SU-DHL-6 (cell line): ENCODE data around the gene ZNF541.
A peak's percentile ranks its signal among the peaks of the same experiment; 100 is the strongest.
"Not testable (repeated sequence)": the region's sequence is repeated elsewhere in the genome, so short reads cannot be mapped to it uniquely, and the experiment has no call there.

Experiments
- H2AFZ ChIP-seq: fragments of 200-600 bp; sonication (generic); 2 replicates; pipeline ENCODE4 v1.6.1; 2014; ENCODE audit warnings: low read depth, mild to moderate bottlenecking, moderate library complexity, mixed read lengths, antibody characterized with exemption, low read length; ENCODE audit not compliant: severe bottlenecking
- H3F3A ChIP-seq: fragments of 200-600 bp; shearing (Covaris generic); 2 replicates; pipeline ENCODE4 v1.6.0; 2016; ENCODE audit warnings: antibody characterized with exemption, mild to moderate bottlenecking; ENCODE audit not compliant: insufficient read depth
- H3K27ac ChIP-seq: fragments of 200-600 bp; sonication (generic); 2 replicates; pipeline ENCODE4 v1.5.1; 2016; ENCODE audit warnings: low read depth, mild to moderate bottlenecking, low read length, moderate library complexity, mixed read lengths
- H3K27me3 ChIP-seq: fragments of 200-600 bp; sonication (generic), shearing (Covaris generic); 2 replicates; pipeline ENCODE4 v1.6.0; 2014; ENCODE audit warnings: mild to moderate bottlenecking, low read length
- H3K36me3 ChIP-seq: fragments of 200-600 bp; sonication (generic); 2 replicates; pipeline ENCODE4 v1.6.1; 2014; ENCODE audit warnings: mild to moderate bottlenecking, low read length, mixed read lengths
- H3K4me2 ChIP-seq: fragments of 300-600, 200-600 bp; shearing (Covaris generic), sonication (generic); 2 replicates; pipeline ENCODE4 v1.6.0; 2014; ENCODE audit warnings: low read length, low read depth, mild to moderate bottlenecking; ENCODE audit not compliant: poor library complexity, severe bottlenecking
- H3K4me3 ChIP-seq: fragments of 200-600 bp; sonication (generic); 2 replicates; pipeline ENCODE4 v1.5.1; 2014; ENCODE audit warnings: antibody characterized with exemption, low read length, mild to moderate bottlenecking, mixed read lengths; ENCODE audit not compliant: insufficient read depth, poor library complexity, severe bottlenecking
- H3K79me2 ChIP-seq: fragments of 200-600 bp; sonication (generic); 2 replicates; pipeline ENCODE4 v1.6.1; 2014; ENCODE audit warnings: mild to moderate bottlenecking, low read length, moderate library complexity; ENCODE audit not compliant: insufficient read depth
- H3K9ac ChIP-seq: fragments of 200-600 bp; sonication (generic); 2 replicates; pipeline ENCODE4 v1.7.0; 2014; ENCODE audit warnings: mild to moderate bottlenecking, low read length
- H3K9me2 ChIP-seq: fragments of 200-600 bp; sonication (generic); replicated peaks from 2 replicates; pipeline ENCODE4 v1.6.1; 2014; ENCODE audit warnings: low read length; ENCODE audit not compliant: insufficient read depth
- H3K9me3 ChIP-seq: fragments of 200-600 bp; sonication (generic); 2 replicates; pipeline ENCODE4 v1.6.1; 2014; ENCODE audit warnings: low read length, mixed read lengths; ENCODE audit not compliant: insufficient read depth
- H4K20me1 ChIP-seq: fragments of 200-600 bp; sonication (generic); 2 replicates; pipeline ENCODE4 v1.6.1; 2014; ENCODE audit warnings: low read depth, mild to moderate bottlenecking, antibody characterized with exemption, low read length, moderate library complexity, mixed read lengths
- EZH2phosphoT487 ChIP-seq: fragments of 200-600 bp; sonication (generic), shearing (Covaris generic); conservative IDR thresholded peaks from 2 replicates; pipeline ENCODE4 v1.6.1; 2018; ENCODE audit warnings: mild to moderate bottlenecking, antibody characterized with exemption, low read length, moderate library complexity, mixed read lengths
- TF ChIP-seq, protein P1 (sequence below): fragments of 200-600 bp; sonication (generic); IDR thresholded peaks from one replicate; pipeline ENCODE4 v1.5.1; 2017; ENCODE audit warnings: antibody characterized with exemption, mild to moderate bottlenecking, low read length, moderate library complexity; ENCODE audit not compliant: insufficient read depth, poor library complexity, severe bottlenecking

ZNF541 gene

GRCh38 chr19:47603706-47604565 lies 31.0 kb upstream of the ZNF541 start:
- H3K9me2 ChIP-seq = no peaks in the 10 kb centered on the region
- H3K79me2 ChIP-seq = no peaks in the 10 kb centered on the region
- H3K36me3 ChIP-seq = no peaks in the 10 kb centered on the region
- no peak overlapping the region for H3K27ac ChIP-seq
- H4K20me1 ChIP-seq = no peaks in the 10 kb centered on the region
- H3K9me3 ChIP-seq = no peaks in the 10 kb centered on the region
- no peak overlapping the region for H3K9ac ChIP-seq
- no peak overlapping the region for H2AFZ ChIP-seq
- H3K4me3 ChIP-seq = no peak overlapping the region
- no peaks in the 10 kb centered on the region for H3K27me3 ChIP-seq
- no peak for TF ChIP-seq EZH2phosphoT487
- TF ChIP-seq, protein P1, sequence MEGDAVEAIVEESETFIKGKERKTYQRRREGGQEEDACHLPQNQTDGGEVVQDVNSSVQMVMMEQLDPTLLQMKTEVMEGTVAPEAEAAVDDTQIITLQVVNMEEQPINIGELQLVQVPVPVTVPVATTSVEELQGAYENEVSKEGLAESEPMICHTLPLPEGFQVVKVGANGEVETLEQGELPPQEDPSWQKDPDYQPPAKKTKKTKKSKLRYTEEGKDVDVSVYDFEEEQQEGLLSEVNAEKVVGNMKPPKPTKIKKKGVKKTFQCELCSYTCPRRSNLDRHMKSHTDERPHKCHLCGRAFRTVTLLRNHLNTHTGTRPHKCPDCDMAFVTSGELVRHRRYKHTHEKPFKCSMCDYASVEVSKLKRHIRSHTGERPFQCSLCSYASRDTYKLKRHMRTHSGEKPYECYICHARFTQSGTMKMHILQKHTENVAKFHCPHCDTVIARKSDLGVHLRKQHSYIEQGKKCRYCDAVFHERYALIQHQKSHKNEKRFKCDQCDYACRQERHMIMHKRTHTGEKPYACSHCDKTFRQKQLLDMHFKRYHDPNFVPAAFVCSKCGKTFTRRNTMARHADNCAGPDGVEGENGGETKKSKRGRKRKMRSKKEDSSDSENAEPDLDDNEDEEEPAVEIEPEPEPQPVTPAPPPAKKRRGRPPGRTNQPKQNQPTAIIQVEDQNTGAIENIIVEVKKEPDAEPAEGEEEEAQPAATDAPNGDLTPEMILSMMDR = no peak
- H3F3A ChIP-seq = 0 out of 2 replicates have a peak, but pooled peaks cover 6% of the 10 kb centered on the region
- no peak overlapping the region for H3K4me2 ChIP-seq

DNA sequence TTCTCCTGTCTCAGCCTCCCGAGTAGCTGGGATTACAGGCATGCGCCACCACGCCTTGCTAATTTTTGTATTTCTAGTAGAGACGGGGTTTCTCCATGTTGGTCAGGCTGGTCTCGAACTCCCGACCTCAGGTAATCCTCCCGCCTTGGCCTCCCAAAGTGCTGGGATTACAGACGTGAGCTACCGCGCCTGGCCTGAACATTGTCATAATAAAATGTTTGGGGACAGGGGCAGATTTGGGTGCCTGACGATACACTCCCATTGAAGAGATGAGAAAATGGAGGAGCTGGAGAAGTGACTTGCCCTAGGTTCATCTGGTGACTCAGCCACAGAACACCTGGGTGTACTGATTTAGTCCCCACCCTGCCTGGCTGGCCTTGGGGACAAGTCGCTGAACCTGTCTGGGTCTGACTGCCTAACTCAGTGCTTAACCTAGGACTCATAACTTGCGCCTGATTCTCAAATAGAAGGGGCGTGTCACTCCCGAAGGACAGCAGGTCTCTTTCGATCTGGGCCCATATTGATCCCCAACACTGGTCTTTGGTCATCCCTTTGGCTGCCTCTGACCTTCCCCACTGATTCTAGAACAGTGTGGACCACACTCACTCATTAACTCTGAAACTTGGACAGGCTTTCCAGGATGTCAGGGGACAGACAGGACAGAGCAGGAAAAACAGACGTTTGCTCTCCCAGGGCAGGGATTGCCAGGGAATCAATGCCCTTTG lies 28.4 kb upstream of the ZNF541 start:
- H3K79me2 ChIP-seq = no peaks in the 10 kb centered on the region
- H4K20me1 ChIP-seq = no peaks in the 10 kb centered on the region
- no peak for TF ChIP-seq EZH2phosphoT487
- TF ChIP-seq, protein P1 = no peak
- no peaks in the 10 kb centered on the region for H3K36me3 ChIP-seq
- H3K9me3 ChIP-seq = no peaks in the 10 kb centered on the region
- H3K4me3 ChIP-seq = peak overlapping the region; percentile 85
- H3K4me2 ChIP-seq = peak overlapping the region; percentile 97
- no peaks in the 10 kb centered on the region for H3K27me3 ChIP-seq
- 0 out of 2 replicates have a peak, but pooled peaks cover 6% of the 10 kb centered on the region for H3F3A ChIP-seq
- H2AFZ ChIP-seq = peak overlapping the region; percentile 98
- H3K27ac ChIP-seq = no peak overlapping the region
- peak overlapping the region; percentile 87 for H3K9ac ChIP-seq
- no peaks in the 10 kb centered on the region for H3K9me2 ChIP-seq

GRCh38 chr19:47600246-47601179 lies 27.6 kb upstream of the ZNF541 start:
- H3K9me3 ChIP-seq = no peaks in the 10 kb centered on the region
- H3K9me2 ChIP-seq = no peaks in the 10 kb centered on the region
- H4K20me1 ChIP-seq = no peaks in the 10 kb centered on the region
- peak overlapping the region; percentile 87 for H3K9ac ChIP-seq
- no peaks in the 10 kb centered on the region for H3K36me3 ChIP-seq
- 0 out of 2 replicates have a peak, but pooled peaks cover 6% of the 10 kb centered on the region for H3F3A ChIP-seq
- peak overlapping the region; percentile 98 for H2AFZ ChIP-seq
- H3K4me3 ChIP-seq = peak overlapping the region; percentile 85
- H3K79me2 ChIP-seq = no peaks in the 10 kb centered on the region
- peak overlapping the region; percentile 58 for H3K27ac ChIP-seq
- peak overlapping the region; percentile 97 for H3K4me2 ChIP-seq
- TF ChIP-seq EZH2phosphoT487 = no peak
- TF ChIP-seq, protein P1 = no peak
- H3K27me3 ChIP-seq = no peaks in the 10 kb centered on the region

GRCh38 chr19:47599671-47600245 lies 26.8 kb upstream of the ZNF541 start:
- Histone ChIP-seq H2AFZ (peak overlapping the region; percentile 80), H3K4me3 (peak overlapping the region; percentile 53)
- not testable (repeated sequence) for H3K27ac ChIP-seq

More at GRCh38 chr19:47599671-47600245, 26.8 kb upstream of the ZNF541 start:
- H4K20me1 ChIP-seq, H3K9me2 ChIP-seq, H3K27me3 ChIP-seq, H3F3A ChIP-seq, H3K79me2 ChIP-seq, H3K9me3 ChIP-seq, H3K36me3 ChIP-seq: not testable (repeated sequence)
- Histone ChIP-seq H3K4me2 (peak overlapping the region; percentile 68), H3K9ac (peak overlapping the region; percentile 67)
